ENCODE measurements around the gene EP400.

The EP400 gene

GRCh38 chr12:131912518-131913274 lies 37.0 kb upstream of the EP400 start:
- no peak for DNase-seq (ENCODE audit: low read depth)

- DNase-seq (ENCODE audit: low read depth) = no peak
Observed at GRCh38 chr12:131913666-131914065, 36.1 kb upstream of the EP400 start.

- DNase-seq (ENCODE audit: low read depth) = no peak
Observed at GRCh38 chr12:131914179-131914702, 35.5 kb upstream of the EP400 start.

- no peak for DNase-seq (ENCODE audit: low read depth)
Observed at GRCh38 chr12:131915000-131915689, 34.6 kb upstream of the EP400 start.

- DNase-seq (ENCODE audit: low read depth) = no peak
Observed at GRCh38 chr12:131915823-131916222, 33.9 kb upstream of the EP400 start.

- DNase-seq (ENCODE audit: low read depth) = no peak
Observed at GRCh38 chr12:131916306-131917138, 33.2 kb upstream of the EP400 start.

- no peak for DNase-seq (ENCODE audit: low read depth)
Observed at GRCh38 chr12:131917139-131917710, 32.5 kb upstream of the EP400 start.

GRCh38 chr12:131917711-131918306 lies 31.9 kb upstream of the EP400 start:
- no peak for DNase-seq (ENCODE audit: low read depth)

GRCh38 chr12:131918311-131919050 lies 31.3 kb upstream of the EP400 start:
- no peak for DNase-seq (ENCODE audit: low read depth)

- DNase-seq (ENCODE audit: low read depth) = no peak
Observed at GRCh38 chr12:131919051-131919347, 30.7 kb upstream of the EP400 start.

GRCh38 chr12:131919366-131920156 lies 30.2 kb upstream of the EP400 start:
- DNase-seq (ENCODE audit: low read depth) = no peak

- no peak for DNase-seq (ENCODE audit: low read depth)
Observed at GRCh38 chr12:131920157-131920508, 29.6 kb upstream of the EP400 start.

- no peak for DNase-seq (ENCODE audit: low read depth)
Observed at GRCh38 chr12:131920902-131921840, 28.6 kb upstream of the EP400 start.

- no peak for DNase-seq (ENCODE audit: low read depth)
Observed at GRCh38 chr12:131921866-131922769, 27.6 kb upstream of the EP400 start.

- DNase-seq (ENCODE audit: low read depth) = no peak
Observed at GRCh38 chr12:131922772-131923171, 27.0 kb upstream of the EP400 start.

- DNase-seq (ENCODE audit: low read depth) = no peak
Observed at GRCh38 chr12:131923260-131923659, 26.5 kb upstream of the EP400 start.

- DNase-seq (ENCODE audit: low read depth) = no peak
Observed at GRCh38 chr12:131927110-131928079, 22.3 kb upstream of the EP400 start.

Data from stimulated activated CD8-positive, alpha-beta memory T cell treated with anti-CD3 and anti-CD28 coated beads, Interleukin-15, amount 100 ng/mL, for 24 hours (primary cell).